Measurements from ENCODE around the gene BCAS1.

DNA sequence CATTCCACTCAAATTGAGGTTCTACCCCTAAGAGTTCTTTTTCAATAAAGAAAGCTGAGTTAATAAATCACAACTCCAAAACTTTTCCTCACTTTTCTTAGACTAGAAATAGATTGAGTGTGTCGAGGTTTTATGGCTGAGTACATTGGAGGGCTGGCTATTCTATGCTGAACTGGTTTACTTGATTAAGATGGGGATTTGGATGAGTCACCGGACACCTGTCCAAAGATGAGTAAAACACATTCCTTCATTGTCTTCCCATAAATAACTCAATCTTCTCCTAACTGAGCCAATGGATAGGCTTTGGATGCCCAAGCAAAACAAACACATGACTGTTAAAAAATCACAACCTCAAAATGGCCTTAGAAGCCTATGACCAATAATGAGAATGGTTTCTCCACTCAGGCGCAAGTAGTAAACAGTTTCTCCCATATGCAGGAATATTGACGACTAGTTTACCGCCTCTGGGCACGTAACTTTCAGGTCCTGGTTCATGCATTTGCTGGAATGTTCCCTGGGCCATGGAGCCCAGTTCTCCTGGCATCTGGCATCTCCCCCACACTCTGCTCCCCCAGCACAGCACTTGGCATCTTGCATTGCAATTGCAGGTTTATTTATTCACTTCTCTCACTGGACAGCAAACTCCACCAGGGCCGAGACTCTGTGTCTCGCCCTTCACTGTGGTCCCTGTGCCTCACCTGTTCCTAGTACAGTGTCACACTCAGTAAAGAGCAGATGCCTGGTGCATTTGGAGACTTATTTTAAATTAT, 43.9 kb downstream of the BCAS1 start:
- TF ChIP-seq CTCF (IDR thresholded peaks at IDR 0.05): no peak
- no peak for TF ChIP-seq POLR2A (IDR thresholded peaks at IDR 0.05)

Data from right lobe of liver (tissue), 4 donors.